ENCODE measurements around the gene ERGIC1. TPM values are rescaled to one million over a fixed set of nuclear protein-coding genes. Genes with fewer than 3 reads are reported as not detected.

Gene ERGIC1
- total RNA-seq, 4 donors from 2014 or later = 50.9 to 83.0 (median 65.5) TPM

DNA sequence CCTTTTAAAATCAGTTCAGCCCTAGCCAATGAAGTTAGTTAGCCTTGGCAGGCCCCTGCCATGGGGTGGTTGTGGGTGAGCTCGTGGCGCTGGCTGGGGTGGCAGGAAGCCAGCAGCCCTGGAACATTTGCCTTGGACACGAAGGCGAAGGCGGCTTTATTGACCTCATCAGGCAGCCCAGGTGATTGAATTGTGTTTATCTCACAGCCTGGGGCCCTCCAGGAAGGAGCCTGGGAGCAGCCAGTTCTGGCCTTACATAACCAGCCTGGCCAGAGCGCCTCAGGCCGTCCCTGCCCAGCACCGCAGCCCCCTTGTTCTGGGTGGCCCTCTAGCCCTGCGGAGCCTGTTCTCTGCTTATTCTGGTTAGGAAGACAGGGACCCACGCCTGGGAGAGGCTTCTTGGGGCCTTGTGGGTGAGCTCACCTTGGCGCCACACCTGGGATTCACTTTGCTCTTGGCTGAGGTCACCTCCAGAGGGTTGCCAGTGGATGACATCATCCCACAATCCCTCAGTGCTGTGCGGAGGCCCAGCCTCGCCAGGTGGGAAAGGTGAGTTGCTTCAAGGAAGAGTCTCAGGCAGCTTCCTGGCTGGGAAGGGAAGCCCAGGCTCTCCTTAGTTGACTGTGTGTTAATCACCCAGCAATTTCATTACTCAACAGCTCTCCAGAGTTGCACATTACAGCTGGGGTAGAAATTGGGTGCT lies 70.7 kb downstream of the ERGIC1 start:
- H3K4me3 ChIP-seq = no peak overlapping the region
- peak overlapping the region; percentile 86 to 96 (median 92) for H3K27ac ChIP-seq
- WGBS, 2 donors = 20 to 80% methylated on average over 1 of the region's 13 CpGs
- H3K27me3 ChIP-seq = no peaks in the 10 kb centered on the region
- TF ChIP-seq, protein P1, sequence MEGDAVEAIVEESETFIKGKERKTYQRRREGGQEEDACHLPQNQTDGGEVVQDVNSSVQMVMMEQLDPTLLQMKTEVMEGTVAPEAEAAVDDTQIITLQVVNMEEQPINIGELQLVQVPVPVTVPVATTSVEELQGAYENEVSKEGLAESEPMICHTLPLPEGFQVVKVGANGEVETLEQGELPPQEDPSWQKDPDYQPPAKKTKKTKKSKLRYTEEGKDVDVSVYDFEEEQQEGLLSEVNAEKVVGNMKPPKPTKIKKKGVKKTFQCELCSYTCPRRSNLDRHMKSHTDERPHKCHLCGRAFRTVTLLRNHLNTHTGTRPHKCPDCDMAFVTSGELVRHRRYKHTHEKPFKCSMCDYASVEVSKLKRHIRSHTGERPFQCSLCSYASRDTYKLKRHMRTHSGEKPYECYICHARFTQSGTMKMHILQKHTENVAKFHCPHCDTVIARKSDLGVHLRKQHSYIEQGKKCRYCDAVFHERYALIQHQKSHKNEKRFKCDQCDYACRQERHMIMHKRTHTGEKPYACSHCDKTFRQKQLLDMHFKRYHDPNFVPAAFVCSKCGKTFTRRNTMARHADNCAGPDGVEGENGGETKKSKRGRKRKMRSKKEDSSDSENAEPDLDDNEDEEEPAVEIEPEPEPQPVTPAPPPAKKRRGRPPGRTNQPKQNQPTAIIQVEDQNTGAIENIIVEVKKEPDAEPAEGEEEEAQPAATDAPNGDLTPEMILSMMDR (IDR thresholded peaks at IDR 0.05) = no peak
- TF ChIP-seq POLR2A (IDR thresholded peaks at IDR 0.05) = peak in 1 of 4 donors; percentile 9
- peaks cover 0 to 25% (median 0%) of the 10 kb centered on the region in 3 donors for H3K36me3 ChIP-seq
- no peak for DNase-seq
- H3K9me3 ChIP-seq = no peaks in the 10 kb centered on the region
- peaks cover 38 to 66% (median 48%) of the 10 kb centered on the region in 3 donors for H3K4me1 ChIP-seq
- intact Hi-C loops (cut with DNase I) = loop anchor here (10.0 kb wide), 1 partner anchor 130 kb away; the partner anchor contains the start of gene DUSP1

- DNase-seq = no peak
- H3K4me1 ChIP-seq = peaks cover 32 to 59% (median 46%) of the 10 kb centered on the region in 3 donors
These were observed 71.5 kb downstream of the ERGIC1 start for GRCh38 chr5:172905346-172906140.

DNA sequence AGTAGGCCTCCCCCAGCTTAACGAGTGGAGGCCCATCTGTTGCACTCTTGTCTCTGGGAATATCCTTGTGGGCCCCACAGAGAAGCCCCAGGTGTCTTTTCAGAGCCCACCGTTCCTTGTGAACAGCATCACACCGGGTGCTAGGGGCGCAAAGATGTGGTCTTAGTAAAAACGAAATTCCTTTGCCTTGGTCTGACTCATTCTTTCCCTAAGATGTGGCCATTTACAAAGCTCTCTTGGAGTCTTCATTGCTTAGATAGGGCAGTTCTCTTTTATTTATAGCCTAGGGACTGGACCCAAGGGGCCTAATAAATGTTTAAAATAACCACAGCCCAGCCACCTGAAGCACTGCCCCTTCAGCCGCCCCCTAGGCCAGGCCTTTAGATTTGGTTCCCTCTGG lies 72.4 kb downstream of the ERGIC1 start:
- WGBS, 2 donors = 58 to 76% methylated on average over 3 to 6 of the region's 6 CpGs
- H3K4me1 ChIP-seq = peaks cover 26 to 57% (median 40%) of the 10 kb centered on the region in 3 donors

More at GRCh38 chr5:172905346-172906140, 71.5 kb downstream of the ERGIC1 start:
- no peaks in the 10 kb centered on the region for H3K27me3 ChIP-seq
- intact Hi-C loops (cut with DNase I) = loop anchor here (10.0 kb wide), 1 partner anchor 131 kb away; the partner anchor contains the start of gene DUSP1
- peak overlapping the region; percentile 86 to 96 (median 92) for H3K27ac ChIP-seq
- 86 to 87% methylated on average over 13 to 15 of the region's 26 CpGs for WGBS, 2 donors
- H3K4me3 ChIP-seq = no peak overlapping the region
- TF ChIP-seq, protein P1 (IDR thresholded peaks at IDR 0.05) = no peak
- TF ChIP-seq POLR2A (IDR thresholded peaks at IDR 0.05) = no peak
- no peaks in the 10 kb centered on the region for H3K9me3 ChIP-seq
- peaks cover 0 to 26% (median 0%) of the 10 kb centered on the region in 3 donors for H3K36me3 ChIP-seq

GRCh38 chr5:172906888-172907287 lies 72.8 kb downstream of the ERGIC1 start:
- Histone ChIP-seq H3K27me3 (no peaks in the 10 kb centered on the region), H3K4me3 (no peak overlapping the region), H3K27ac (peak overlapping the region in 3 of 4 donors; percentile 87 to 96 (median 96)), H3K9me3 (no peaks in the 10 kb centered on the region), H3K4me1 (peaks cover 26 to 57% (median 39%) of the 10 kb centered on the region in 3 donors), H3K36me3 (peaks cover 0 to 35% (median 0%) of the 10 kb centered on the region in 3 donors)
- no peak for DNase-seq
- intact Hi-C loops (cut with DNase I) = loop anchor here (10.0 kb wide), 1 partner anchor 132 kb away; the partner anchor contains the start of gene DUSP1
- 91 to 95% methylated on average over 5 to 8 of the region's 10 CpGs for WGBS, 2 donors
- TF ChIP-seq POLR2A (IDR thresholded peaks at IDR 0.05) = no peak

More for the DNA sequence above, 72.4 kb downstream of the ERGIC1 start:
- Histone ChIP-seq H3K9me3 (no peaks in the 10 kb centered on the region), H3K27ac (peak overlapping the region; percentile 86 to 96 (median 92)), H3K4me3 (no peak overlapping the region), H3K36me3 (peaks cover 0 to 32% (median 0%) of the 10 kb centered on the region in 3 donors), H3K27me3 (no peaks in the 10 kb centered on the region)
- TF ChIP-seq, protein P1 (IDR thresholded peaks at IDR 0.05) = no peak
- no peak for TF ChIP-seq POLR2A (IDR thresholded peaks at IDR 0.05)
- no peak for DNase-seq
- intact Hi-C loops (cut with DNase I) = loop anchor here (10.0 kb wide), 1 partner anchor 132 kb away; the partner anchor contains the start of gene DUSP1

GRCh38 chr5:172907657-172908056 lies 73.6 kb downstream of the ERGIC1 start:
- H3K27ac ChIP-seq = no peak overlapping the region
- H3K4me3 ChIP-seq = no peak overlapping the region
- 92 to 94% methylated on average over 2 to 3 of the region's 4 CpGs for WGBS, 2 donors
- H3K4me1 ChIP-seq = peaks cover 18 to 53% (median 33%) of the 10 kb centered on the region in 3 donors
- DNase-seq = no peak
- peaks cover 0 to 35% (median 0%) of the 10 kb centered on the region in 3 donors for H3K36me3 ChIP-seq
- H3K27me3 ChIP-seq = no peaks in the 10 kb centered on the region
- intact Hi-C loops (cut with DNase I) = loop anchor here (10.0 kb wide), 1 partner anchor 133 kb away; the partner anchor contains the start of gene DUSP1
- H3K9me3 ChIP-seq = no peaks in the 10 kb centered on the region
- no peak for TF ChIP-seq POLR2A (IDR thresholded peaks at IDR 0.05)
- TF ChIP-seq, protein P1 (IDR thresholded peaks at IDR 0.05) = no peak

All from esophagus squamous epithelium (tissue), 5 donors.